OCI-LY7 (cell line): ENCODE results near the gene SPDYE17.
"Not testable (repeated sequence)": the region's sequence is repeated elsewhere in the genome, so short reads cannot be mapped to it uniquely, and the experiment has no call there.

Source experiments
- CTCF ChIP-seq: fragments of 200-600 bp; sonication (generic); conservative IDR thresholded peaks from 2 replicates; pipeline ENCODE4 v1.5.1; 2014; ENCODE audit warnings: mild to moderate bottlenecking, antibody characterized with exemption, low read length, moderate library complexity, mixed read lengths
- EZH2phosphoT487 ChIP-seq: fragments of 200-600 bp; sonication (generic); IDR thresholded peaks from 2 replicates; pipeline ENCODE4 v1.6.1; 2018; ENCODE audit warnings: low read depth, borderline replicate concordance, mild to moderate bottlenecking, mixed run types, antibody characterized with exemption, low read length, moderate library complexity, mixed read lengths

- TF ChIP-seq CTCF, EZH2phosphoT487: not testable (repeated sequence)
Measured at GRCh38 chr7:76974336-76974735, 57.8 kb downstream of the SPDYE17 start.
